K562 (cell line): Measurements from ENCODE around the gene LUC7L. TPM values are rescaled to one million over a fixed set of nuclear protein-coding genes. Genes with fewer than 3 reads are reported as not detected.

Source experiments
- ATAC-seq: fragments of 200-7000 bp; cut with Tn5 transposase; 3 replicates; pipeline ENCODE4 v1.9.1; 2020; ENCODE audit warnings: moderate library complexity
- BruUV-seq: library from RNA; stranded (reverse); fragments of 400-500 nt; replicated peaks from 2 replicates; lab custom pipeline; 2021; lab: Mats Ljungman, UMichigan
- CTCF ChIA-PET: fragments of 300-600 bp; formaldehyde crosslinking; extraction: SDS; loops from one replicate; lab custom pipeline; 2021; ENCODE audit warnings: low intra/inter-chr PET ratio; lab: Yijun Ruan, JAX
- POLR2A ChIA-PET: fragments of 300-600, 350-650 bp; sonication (Branson Sonifier 250); formaldehyde crosslinking; extraction: SDS; loops from one replicate; lab custom pipeline; 2021; ENCODE audit warnings: antibody characterized with exemption, inconsistent platforms; lab: Yijun Ruan, JAX
- DNase-seq, 4 experiments: peaks; one replicate each; pipeline versions ENCODE4 v3.0.0 to v3.0.0-alpha.2; 2011 to 2018; ENCODE audit warnings: low spot score in 3 of 4, mixed read lengths in 3 of 4; ENCODE audit errors: extremely low read depth in 1 of 4
- FAIRE-seq: peaks from 2 replicates; lab custom pipeline; 2011; peaks lifted over from hg19 to GRCh38; lab: Jason Lieb, UNC
- H2AFZ ChIP-seq: 2 replicates; pipeline ENCODE4 v1.6.0; 2011; ENCODE audit warnings: low read depth, low read length, control low read depth, inconsistent platforms
- H3K27ac ChIP-seq: fragments of 200-600 bp; 3 replicates; pipeline ENCODE4 v1.8.0; 2011; ENCODE audit warnings: low read depth, mild to moderate bottlenecking, control low read depth, inconsistent platforms, low read length, moderate library complexity, mixed read lengths; ENCODE audit errors: extremely low read depth
- H3K27me3 ChIP-seq, 2 experiments: fragments of 300-600 bp in 1 of 2; 2 replicates in 1 of 2; 3 replicates in 1 of 2; pipeline versions ENCODE4 v1.6.0 to v1.8.0; 2011; ENCODE audit warnings: inconsistent platforms in 2 of 2, low read length in 2 of 2, mild to moderate bottlenecking in 1 of 2, mixed read lengths in 1 of 2, moderate library complexity in 1 of 2; ENCODE audit not compliant: control insufficient read depth in 2 of 2, insufficient read depth in 2 of 2
- H3K36me3 ChIP-seq: fragments of 300-600 bp; 3 replicates; pipeline ENCODE4 v1.8.0; 2011; ENCODE audit warnings: mild to moderate bottlenecking, low read length, inconsistent platforms; ENCODE audit not compliant: control insufficient read depth, insufficient read depth
- H3K4me1 ChIP-seq, 2 experiments: fragments of 200-600 bp in 1 of 2; replicated peaks in 1 of 2; 2 replicates in 1 of 2; 3 replicates in 1 of 2; pipeline versions ENCODE4 v1.5.1 to v1.8.0; 2011; ENCODE audit warnings: inconsistent platforms in 2 of 2, low read length in 2 of 2, mild to moderate bottlenecking in 1 of 2, mixed read lengths in 1 of 2, moderate library complexity in 1 of 2; ENCODE audit not compliant: control insufficient read depth in 2 of 2, insufficient read depth in 2 of 2
- H3K4me2 ChIP-seq: 2 replicates; pipeline ENCODE4 v1.6.1; 2011; ENCODE audit warnings: low read length, control low read depth, inconsistent platforms, mixed read lengths; ENCODE audit not compliant: insufficient read depth
- H3K4me3 ChIP-seq: fragments of 200-600 bp; sonication (generic), shearing (Covaris generic); 2 replicates; pipeline ENCODE4 v1.5.1; 2016; ENCODE audit warnings: control low read depth, inconsistent platforms
- H3K79me2 ChIP-seq: fragments of 200-600 bp; 3 replicates; pipeline ENCODE4 v1.8.0; 2011; ENCODE audit warnings: low read length, inconsistent platforms; ENCODE audit not compliant: control insufficient read depth, insufficient read depth
- H3K9ac ChIP-seq, 2 experiments: 2 replicates each; pipeline versions ENCODE4 v1.6.0 to v1.6.1; 2011; ENCODE audit warnings: low read depth in 2 of 2, low read length in 2 of 2, control low read depth in 1 of 2, inconsistent platforms in 1 of 2, mild to moderate bottlenecking in 1 of 2, mixed read lengths in 1 of 2; ENCODE audit not compliant: insufficient read depth in 1 of 2
- H3K9me1 ChIP-seq: one replicate; pipeline ENCODE4 v1.6.0; 2011; ENCODE audit warnings: inconsistent platforms, mild to moderate bottlenecking, low read length, moderate library complexity; ENCODE audit not compliant: control insufficient read depth, insufficient read depth
- H3K9me3 ChIP-seq: replicated peaks from 2 replicates; pipeline ENCODE4 v1.5.1; 2011; ENCODE audit warnings: low read depth, low read length, inconsistent platforms; ENCODE audit not compliant: control insufficient read depth, insufficient read depth
- H4K20me1 ChIP-seq: replicated peaks from 2 replicates; pipeline ENCODE4 v1.6.1; 2011; ENCODE audit warnings: low read length, inconsistent platforms, mixed read lengths; ENCODE audit not compliant: control insufficient read depth, insufficient read depth
- CUX1 ChIP-seq: fragments of 200-800 bp; sonication (Bioruptor generic); IDR thresholded peaks from 2 replicates; pipeline ENCODE4 v1.6.1; 2016; ENCODE audit warnings: missing genetic modification characterization, missing compliant biosample characterization
- ZBTB49 ChIP-seq: sonication (generic); formaldehyde crosslinking; IDR thresholded peaks from 2 replicates; pipeline ENCODE4 v1.8.0; 2022; ENCODE audit warnings: missing genetic modification reagents, mild to moderate bottlenecking, borderline replicate concordance
- ZNF184 ChIP-seq: sonication (generic); formaldehyde crosslinking; IDR thresholded peaks from 2 replicates; pipeline ENCODE4 v1.5.0; 2020; ENCODE audit warnings: missing genetic modification reagents
- ZNF316 ChIP-seq: fragments of 450-650 bp; IDR thresholded peaks from 2 replicates; pipeline ENCODE4 v1.6.1; 2016
- WGBS: fragments of 100-300 bp; shearing (Covaris generic); methylation state at CpG from one replicate; pipeline ENCODE4 v1.1.6; 2016; ENCODE audit warnings: low coverage, mixed read lengths; ENCODE audit not compliant: insufficient coverage; ENCODE audit errors: missing lambda C conversion rate; 5-methylcytosine and 5-hydroxymethylcytosine counted together
- in situ Hi-C: fragments of 300-500 bp; cut with MboI; formaldehyde crosslinking; loops from 4 replicates; pipeline ENCODE4 v1.15.0; 2018; ENCODE audit warnings: inconsistent platforms, mixed read lengths
- intact Hi-C: fragments of 100-400 bp; cut with micrococcal nuclease; formaldehyde crosslinking; loops from 2 replicates; pipeline ENCODE4 v1.14.2; 2022
- polyA plus RNA-seq, 8 experiments: library from polyadenylated mRNA; depleted of rRNA in 4 of 8; stranded (reverse) in 5 of 8; unstranded in 3 of 8; fragments of >200 nt; fragmentation: Nextera tagmentation in 2 of 8; fragmentation: Illumina TruSeq in 1 of 8; extraction: Ambion mirVana in 2 of 8; extraction: Trizol in 1 of 8; gene quantifications; 2 replicates each; pipeline versions ENCODE4 v1.2.1 to v1.2.3, GENCODE V29; 2011 to 2014; ENCODE audit warnings: inconsistent platforms in 1 of 8, missing spikeins in 1 of 8
- total RNA-seq, 7 experiments: library from RNA; depleted of rRNA in 6 of 7; stranded (reverse); fragments of >200 nt in 6 of 7; fragmentation: Illumina TruSeq in 2 of 7; extraction: Trizol in 2 of 7; gene quantifications; 2 replicates each; pipeline versions ENCODE4 v1.2.1 to v1.2.3, GENCODE V29; 2011 to 2021; ENCODE audit warnings: low replicate concordance in 1 of 7

Gene LUC7L
- total and polyA plus RNA-seq, 9 of the 15 experiments (the other 6 are each of a cell fraction or from before 2014, with no cell fraction given): 1.7 to 93.3 (median 59.5) TPM

GRCh38 chr16:240559-240958, 11.3 kb upstream of the LUC7L start:
- DNase-seq (no peak), FAIRE-seq (no peak), ATAC-seq (no peak)
- no TSS peak for BruUV-seq
- H3K9me3 ChIP-seq: no peaks in the 10 kb centered on the region; the same call in 1 of the 2 replicates
- no peaks in the 10 kb centered on the region for H3K27me3 ChIP-seq
- no peak overlapping the region for H3K9ac ChIP-seq
- H3K4me2 ChIP-seq: no peak overlapping the region
- H3K4me1 ChIP-seq: peaks cover 24 to 37% of the 10 kb centered on the region in 2 experiments
- no peak overlapping the region for H3K27ac ChIP-seq
- intact Hi-C loops: no loop called here
- POLR2A ChIA-PET: interaction anchor here (1.3 to 1.5 kb wide), 3 partner anchors 9 to 102 kb away, joined by 5 to 7 read pairs (median 5); partner anchors contain the start of gene LUC7L
- no peaks in the 10 kb centered on the region for H3K36me3 ChIP-seq
- CTCF ChIA-PET: no interaction called here
- 70% methylated on average over 8 of the region's 8 CpGs for WGBS
- no peak overlapping the region for H3K4me3 ChIP-seq
- 0 out of 2 replicates have a peak, but pooled peaks have one; percentile 8 for TF ChIP-seq ZNF316
- no peak for TF ChIP-seq ZNF184 (CRISPR knock-in tag)
- in situ Hi-C loops: no loop called here
- no peak overlapping the region for H2AFZ ChIP-seq
- H3K9me1 ChIP-seq: no peaks in the 10 kb centered on the region
- H4K20me1 ChIP-seq: no peaks in the 10 kb centered on the region
- H3K79me2 ChIP-seq: peaks cover 43% of the 10 kb centered on the region

GRCh38 chr16:239948-240277, 10.7 kb upstream of the LUC7L start:
- Histone ChIP-seq H3K9me3 (no peaks in the 10 kb centered on the region; the same call in 1 of the 2 replicates), H4K20me1 (no peaks in the 10 kb centered on the region), H3K4me3 (no peak overlapping the region), H3K4me1 (peaks cover 21 to 37% of the 10 kb centered on the region in 2 experiments), H3K9ac (peak overlapping the region; percentile 24 to 43; a peak in 2 of 4 replicates), H2AFZ (0 out of 2 replicates have a peak overlapping the region, but pooled peaks have one; percentile 1), H3K9me1 (no peaks in the 10 kb centered on the region), H3K4me2 (peak overlapping the region; percentile 28), H3K27ac (peak overlapping the region; percentile 53; the same call in 2 of the 3 replicates), H3K27me3 (no peaks in the 10 kb centered on the region), H3K79me2 (peaks cover 49% of the 10 kb centered on the region), H3K36me3 (no peaks in the 10 kb centered on the region)
- 12% methylated on average over 3 of the region's 3 CpGs for WGBS
- FAIRE-seq: peak; percentile 79
- no TSS peak for BruUV-seq
- CTCF ChIA-PET: no interaction called here
- intact Hi-C loops: loop anchor here (5.0 kb wide), 1 partner anchor 112 kb away; the partner anchor contains the start of gene AXIN1
- peak in 2 of 4 experiments; percentile 20 to 41 for DNase-seq
- ATAC-seq: peak; percentile 19; the same call in 2 of the 3 replicates
- POLR2A ChIA-PET: interaction anchor here (0.8 to 1.5 kb wide), 4 partner anchors 9 to 103 kb away, joined by 3 to 7 read pairs (median 5); partner anchors contain the start of gene LUC7L
- in situ Hi-C loops: no loop called here
- no peak for TF ChIP-seq ZBTB49 (CRISPR knock-in tag)
- TF ChIP-seq CUX1 (CRISPR knock-in tag): no peak
